GM23338 (cell line): ENCODE data around the gene GKN1. TPM values are rescaled to one million over a fixed set of nuclear protein-coding genes. Genes with fewer than 3 reads are reported as not detected.

ENCODE experiments used
- ATAC-seq: fragments of 200-7000 bp; cut with Tn5 transposase; 3 replicates; pipeline ENCODE4 v1.9.1; 2020
- DNase-seq: peaks from one replicate; pipeline ENCODE4 v3.0.0-alpha.2; 2015; ENCODE audit warnings: low spot score
- H2AFZ ChIP-seq: fragments of 200-600 bp; sonication (generic); 2 replicates; pipeline ENCODE4 v1.8.0; 2016; ENCODE audit warnings: antibody characterized with exemption, mild to moderate bottlenecking, moderate library complexity
- H3F3A ChIP-seq: fragments of 200-600 bp; sonication (generic); replicated peaks from 2 replicates; pipeline ENCODE4 v1.8.0; 2017; ENCODE audit warnings: antibody characterized with exemption, mixed run types, low read depth
- H3K27ac ChIP-seq: fragments of 200-600 bp; sonication (generic); 2 replicates; pipeline ENCODE4 v1.6.1; 2016; ENCODE audit warnings: low read depth
- H3K27me3 ChIP-seq: fragments of 200-600 bp; sonication (generic); 2 replicates; pipeline ENCODE4 v1.8.0; 2016; ENCODE audit warnings: mild to moderate bottlenecking, mixed run types, moderate library complexity; ENCODE audit not compliant: insufficient read depth
- H3K36me3 ChIP-seq: fragments of 200-600 bp; sonication (generic); 2 replicates; pipeline ENCODE4 v1.8.0; 2016; ENCODE audit warnings: mild to moderate bottlenecking; ENCODE audit not compliant: insufficient read depth
- H3K4me1 ChIP-seq: fragments of 200-600 bp; sonication (generic); 2 replicates; pipeline ENCODE4 v1.8.0; 2016; ENCODE audit warnings: mild to moderate bottlenecking, moderate library complexity; ENCODE audit not compliant: insufficient read depth
- H3K4me2 ChIP-seq: fragments of 200-600 bp; sonication (generic); 2 replicates; pipeline ENCODE4 v1.7.1; 2017; ENCODE audit warnings: mixed run types
- H3K4me3 ChIP-seq: fragments of 200-600 bp; sonication (generic); 2 replicates; pipeline ENCODE4 v1.6.1; 2016; ENCODE audit warnings: mixed run types
- H3K79me2 ChIP-seq: fragments of 200-600 bp; sonication (generic); replicated peaks from 2 replicates; pipeline ENCODE4 v1.8.0; 2017; ENCODE audit warnings: mild to moderate bottlenecking; ENCODE audit not compliant: insufficient read depth
- H3K9me2 ChIP-seq: fragments of 200-600 bp; sonication (generic); 2 replicates; pipeline ENCODE4 v1.8.0; 2017; ENCODE audit not compliant: insufficient read depth
- H4K20me1 ChIP-seq: fragments of 200-600 bp; sonication (generic); replicated peaks from 2 replicates; pipeline ENCODE4 v1.8.0; 2017; ENCODE audit warnings: mild to moderate bottlenecking; ENCODE audit not compliant: insufficient read depth
- H3K27ac Mint-ChIP-seq: 2 replicates; pipeline ENCODE4 v1.8.0; 2020; ENCODE audit warnings: inconsistent platforms, mild to moderate bottlenecking, moderate library complexity, mixed read lengths
- H3K27me3 Mint-ChIP-seq: 3 replicates; pipeline ENCODE4 v1.8.0; 2022; ENCODE audit warnings: low read depth, mild to moderate bottlenecking, moderate library complexity, mixed read lengths, inconsistent platforms; ENCODE audit not compliant: insufficient read depth, poor library complexity
- H3K36me3 Mint-ChIP-seq: 3 replicates; pipeline ENCODE4 v1.8.0; 2021; ENCODE audit warnings: low read depth, mild to moderate bottlenecking, inconsistent platforms, moderate library complexity, mixed read lengths
- H3K4me1 Mint-ChIP-seq: 3 replicates; pipeline ENCODE4 v1.8.0; 2020; ENCODE audit warnings: mild to moderate bottlenecking, inconsistent platforms, mixed read lengths
- H3K4me3 Mint-ChIP-seq: 3 replicates; pipeline ENCODE4 v1.8.0; 2021; ENCODE audit warnings: moderate library complexity, mild to moderate bottlenecking, inconsistent platforms, mixed read lengths
- H3K9me3 Mint-ChIP-seq: 3 replicates; pipeline ENCODE4 v1.8.0; 2020; ENCODE audit warnings: moderate library complexity, mild to moderate bottlenecking, inconsistent platforms, mixed read lengths
- CREB1 ChIP-seq: fragments of 250-450 bp; sonication (Bioruptor Pico); IDR thresholded peaks from 2 replicates; pipeline ENCODE4 v1.5.0; 2020; ENCODE audit warnings: low read depth, mild to moderate bottlenecking, moderate library complexity
- CTCF ChIP-seq, 2 experiments: fragments of 200-600 bp in 1 of 2; sonication (generic) in 1 of 2; conservative IDR thresholded peaks; 2 replicates each; pipeline versions ENCODE4 v1.5.1 to v1.6.1; 2016 to 2017; ENCODE audit warnings: antibody characterized with exemption in 2 of 2, low read depth in 2 of 2, mild to moderate bottlenecking in 2 of 2, moderate library complexity in 1 of 2
- EZH2 ChIP-seq: fragments of 200-600 bp; sonication (generic); IDR thresholded peaks from one replicate; pipeline ENCODE4 v1.8.0; 2017; ENCODE audit warnings: antibody characterized with exemption, mild to moderate bottlenecking, low read depth; ENCODE audit not compliant: unreplicated experiment
- EZH2phosphoT487 ChIP-seq: fragments of 200-600 bp; sonication (generic); IDR thresholded peaks from one replicate; pipeline ENCODE4 v1.8.1; 2018; ENCODE audit warnings: antibody characterized with exemption; ENCODE audit not compliant: unreplicated experiment
- JUNB ChIP-seq: IDR thresholded peaks from one replicate; pipeline ENCODE4 v1.6.1; 2016; ENCODE audit warnings: antibody characterized with exemption; ENCODE audit not compliant: unreplicated experiment
- NANOG ChIP-seq: IDR thresholded peaks from 2 replicates; pipeline ENCODE4 v1.6.1; 2016; ENCODE audit warnings: antibody characterized with exemption, borderline replicate concordance
- REST ChIP-seq: IDR thresholded peaks from one replicate; pipeline ENCODE4 v1.6.1; 2018; ENCODE audit warnings: antibody characterized with exemption; ENCODE audit not compliant: unreplicated experiment
- ZNF331 ChIP-seq: fragments of 250-450 bp; sonication (Bioruptor Pico); IDR thresholded peaks from 2 replicates; pipeline ENCODE4 v1.5.0; 2020; ENCODE audit warnings: low read depth, mild to moderate bottlenecking, moderate library complexity
- ZNF462 ChIP-seq: fragments of 250-450 bp; sonication (Bioruptor Pico); IDR thresholded peaks from 2 replicates; pipeline ENCODE4 v1.5.0; 2020; ENCODE audit warnings: mild to moderate bottlenecking, moderate library complexity
- polyA plus RNA-seq: library from polyadenylated mRNA; unstranded; fragments of >200 nt; fragmentation: Nextera tagmentation; extraction: Ambion mirVana; gene quantifications from 2 replicates; pipeline ENCODE4 v1.2.1, GENCODE V29; 2016
- total RNA-seq: library from RNA; depleted of rRNA; stranded (reverse); fragments of >200 nt; shearing (Covaris generic); gene quantifications from 2 replicates; pipeline ENCODE4 v1.2.3, GENCODE V29; 2014

The GKN1 gene
- total and polyA plus RNA-seq, 2 experiments from 2014 or later, result not detected

- TF ChIP-seq ZNF462 (CRISPR knock-in tag), result no peak
Observed at GRCh38 chr2:68997401-68997800, 23.0 kb downstream of the GKN1 start (continued).

DNA sequence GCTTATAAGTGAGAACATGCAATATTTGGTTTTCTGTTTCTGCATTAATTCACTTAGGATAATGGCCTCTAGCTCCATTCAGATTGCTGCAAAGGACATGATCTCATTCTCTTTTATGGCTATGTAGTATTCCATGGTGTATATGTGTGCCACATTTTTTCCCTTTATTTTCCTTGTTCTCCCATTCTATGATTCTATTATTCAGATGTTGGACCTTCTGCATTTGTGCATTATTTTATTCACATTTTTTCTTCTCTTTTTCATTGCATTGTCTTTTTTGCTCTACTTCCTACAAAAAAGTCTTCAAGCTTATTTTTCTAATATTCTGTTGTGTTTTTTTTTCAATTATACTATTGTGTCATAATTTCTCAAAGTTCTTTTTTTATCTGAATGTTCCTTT lies 27.4 kb downstream of the GKN1 start:
- Histone ChIP-seq H3K36me3 (no peaks in the 10 kb centered on the region; the same call in 1 of the 2 replicates), H3K4me3 (no peak overlapping the region), H3K9me2 (no peaks in the 10 kb centered on the region), H3K27me3 (no peaks in the 10 kb centered on the region), H3F3A (no peaks in the 10 kb centered on the region), H4K20me1 (no peaks in the 10 kb centered on the region), H2AFZ (no peak overlapping the region), H3K4me2 (no peak overlapping the region), H3K4me1 (no peaks in the 10 kb centered on the region), H3K79me2 (no peaks in the 10 kb centered on the region), H3K27ac (no peak overlapping the region)
- Mint-ChIP-seq H3K9me3 (peaks cover 12% of the 10 kb centered on the region), H3K4me3 (no peak overlapping the region), H3K27ac (no peak overlapping the region), H3K27me3 (peaks cover 2% of the 10 kb centered on the region), H3K36me3 (peaks cover 5% of the 10 kb centered on the region; the same call in 2 of the 3 replicates), H3K4me1 (no peaks in the 10 kb centered on the region)
- DNase-seq (no peak), ATAC-seq (no peak)
- TF ChIP-seq NANOG (no peak), ZNF331 (CRISPR knock-in tag) (no peak), EZH2phosphoT487 (no peak), CREB1 (CRISPR knock-in tag) (no peak), JUNB (no peak), REST (no peak), CTCF (conservative IDR thresholded peaks at IDR 0.05; ENCODE audit: low read depth in 2 of 2) (no peak), EZH2 (no peak)
